ENCODE measurements around the gene GRAMD1B.

GRAMD1B gene

DNA sequence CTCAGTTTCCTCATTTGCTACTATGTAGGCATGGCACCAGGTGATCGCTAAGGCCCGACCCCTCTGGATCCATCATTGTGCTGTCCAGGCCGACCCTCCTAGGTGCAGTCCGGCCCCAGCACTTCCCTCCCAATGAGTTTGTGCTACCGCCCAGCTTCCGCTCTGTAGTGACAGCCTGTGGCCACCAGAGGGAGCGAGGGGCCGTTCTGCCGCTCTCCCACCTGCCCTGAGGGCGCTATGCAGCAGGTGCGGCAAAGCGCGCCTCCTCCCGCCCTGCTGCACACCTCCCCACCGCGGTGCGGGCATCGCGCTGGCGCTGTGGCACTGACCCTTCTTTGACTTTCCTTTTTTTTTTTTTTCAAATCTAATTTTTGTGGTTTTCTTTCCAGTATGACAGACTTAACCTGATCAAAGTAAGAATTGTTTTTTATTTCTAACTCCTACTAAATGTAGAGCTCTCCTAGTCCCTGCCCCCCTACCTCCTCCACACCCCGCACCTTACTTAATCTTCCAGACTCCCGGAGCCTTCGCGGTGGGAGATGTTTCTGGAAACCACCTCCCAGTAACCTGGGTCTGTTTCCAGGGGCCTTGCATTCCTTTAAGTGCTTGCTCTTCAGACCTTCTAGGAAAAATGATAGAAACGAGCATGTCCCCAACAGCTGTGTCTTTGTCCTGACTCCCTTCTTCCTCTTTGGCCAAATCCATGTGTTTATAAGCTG lies 150.6 kb downstream of the GRAMD1B start:
- no peak overlapping the region for H3K27ac ChIP-seq
- TF ChIP-seq ZFX (IDR thresholded peaks at IDR 0.05), result no peak
- TF ChIP-seq, protein P1, sequence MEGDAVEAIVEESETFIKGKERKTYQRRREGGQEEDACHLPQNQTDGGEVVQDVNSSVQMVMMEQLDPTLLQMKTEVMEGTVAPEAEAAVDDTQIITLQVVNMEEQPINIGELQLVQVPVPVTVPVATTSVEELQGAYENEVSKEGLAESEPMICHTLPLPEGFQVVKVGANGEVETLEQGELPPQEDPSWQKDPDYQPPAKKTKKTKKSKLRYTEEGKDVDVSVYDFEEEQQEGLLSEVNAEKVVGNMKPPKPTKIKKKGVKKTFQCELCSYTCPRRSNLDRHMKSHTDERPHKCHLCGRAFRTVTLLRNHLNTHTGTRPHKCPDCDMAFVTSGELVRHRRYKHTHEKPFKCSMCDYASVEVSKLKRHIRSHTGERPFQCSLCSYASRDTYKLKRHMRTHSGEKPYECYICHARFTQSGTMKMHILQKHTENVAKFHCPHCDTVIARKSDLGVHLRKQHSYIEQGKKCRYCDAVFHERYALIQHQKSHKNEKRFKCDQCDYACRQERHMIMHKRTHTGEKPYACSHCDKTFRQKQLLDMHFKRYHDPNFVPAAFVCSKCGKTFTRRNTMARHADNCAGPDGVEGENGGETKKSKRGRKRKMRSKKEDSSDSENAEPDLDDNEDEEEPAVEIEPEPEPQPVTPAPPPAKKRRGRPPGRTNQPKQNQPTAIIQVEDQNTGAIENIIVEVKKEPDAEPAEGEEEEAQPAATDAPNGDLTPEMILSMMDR (conservative IDR thresholded peaks at IDR 0.05), result peak; percentile 98

DNA sequence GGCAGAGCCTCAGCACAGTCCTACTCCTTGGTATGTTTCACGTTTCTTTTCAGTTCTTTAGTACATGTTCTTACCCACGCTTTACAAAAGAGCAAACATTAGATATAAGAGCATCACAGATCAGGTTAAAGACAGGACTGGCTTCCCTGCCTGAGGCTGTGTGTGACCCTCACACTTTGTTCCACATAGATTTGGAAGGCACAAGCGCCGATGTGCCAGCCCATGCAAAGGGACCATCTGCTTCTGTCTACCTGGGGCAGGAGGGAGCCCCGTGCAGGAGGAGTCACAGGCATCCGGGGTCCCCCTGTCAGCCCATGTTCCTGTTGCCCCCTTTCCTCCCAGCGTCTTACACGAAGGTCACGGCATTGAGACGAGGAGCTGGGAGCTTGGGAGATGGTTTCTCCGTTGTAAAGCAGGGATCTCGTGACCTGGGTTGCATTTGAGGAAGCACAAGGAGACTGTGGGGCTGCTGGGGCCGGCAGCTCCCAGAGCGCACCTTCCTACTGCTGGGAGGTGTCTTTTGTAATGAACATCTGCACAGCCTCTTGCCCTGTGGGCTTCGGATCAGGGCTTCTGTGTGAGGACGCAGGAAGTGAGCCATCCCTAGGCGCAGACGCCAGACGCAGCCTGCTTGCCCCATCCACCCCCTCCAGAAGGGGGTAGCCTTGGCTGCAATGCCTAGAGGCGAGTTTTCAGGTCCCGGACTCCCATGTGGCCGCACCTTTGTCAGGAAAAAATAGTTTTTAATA lies 151.8 kb downstream of the GRAMD1B start:
- TF ChIP-seq ZFX (IDR thresholded peaks at IDR 0.05), result no peak
- TF ChIP-seq, protein P1 (conservative IDR thresholded peaks at IDR 0.05), result no peak
- H3K27ac ChIP-seq, result no peak overlapping the region

DNA sequence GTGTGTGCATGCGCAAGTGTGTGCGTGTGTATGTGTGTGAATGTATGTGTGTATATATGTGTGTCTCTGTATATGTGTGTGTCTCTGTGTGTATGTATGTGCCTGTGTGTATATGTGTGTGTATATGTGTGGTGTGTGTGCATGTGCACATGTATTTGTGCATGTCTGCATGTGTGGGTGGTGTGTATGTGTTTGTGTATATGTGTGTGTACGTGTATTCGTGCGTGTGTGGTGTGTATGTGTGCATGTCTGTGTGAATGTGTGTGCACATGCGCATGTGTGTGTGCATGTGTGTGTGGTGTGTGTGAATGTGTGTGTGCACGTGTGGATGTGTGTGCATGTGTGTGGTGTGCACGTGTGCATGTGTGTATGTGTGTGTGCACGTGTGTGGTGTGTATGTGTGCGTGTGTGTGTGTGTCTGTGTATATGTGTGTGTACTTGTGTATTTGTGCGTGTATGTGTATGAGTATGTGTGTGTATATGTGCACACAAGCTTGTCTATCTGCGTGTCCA lies 153.0 kb downstream of the GRAMD1B start:
- TF ChIP-seq, protein P1 (conservative IDR thresholded peaks at IDR 0.05), result no peak
- TF ChIP-seq ZFX (IDR thresholded peaks at IDR 0.05), result no peak
- H3K27ac ChIP-seq, result no peak overlapping the region

DNA sequence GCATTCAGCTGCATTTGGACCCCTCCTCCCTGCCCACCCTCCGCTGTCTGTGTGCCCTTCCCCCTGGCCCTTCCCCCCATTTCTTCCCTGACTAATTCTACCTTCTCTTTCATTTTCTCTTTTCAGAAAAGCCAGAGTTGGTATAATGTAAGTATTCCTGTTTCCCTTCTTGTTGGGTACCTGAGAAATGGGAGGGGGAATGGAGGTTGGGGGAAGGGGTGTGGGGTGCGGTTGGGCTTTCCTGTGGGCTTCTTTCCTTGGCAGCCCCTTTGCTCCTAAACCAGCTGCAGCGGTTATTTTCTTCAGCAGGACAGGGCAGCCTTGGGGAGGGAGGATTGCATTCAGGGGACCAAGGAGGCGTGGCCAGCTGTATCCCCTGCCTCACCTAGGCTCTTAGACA lies 154.1 kb downstream of the GRAMD1B start:
- TF ChIP-seq ZFX (IDR thresholded peaks at IDR 0.05), result no peak
- H3K27ac ChIP-seq, result no peak overlapping the region

DNA sequence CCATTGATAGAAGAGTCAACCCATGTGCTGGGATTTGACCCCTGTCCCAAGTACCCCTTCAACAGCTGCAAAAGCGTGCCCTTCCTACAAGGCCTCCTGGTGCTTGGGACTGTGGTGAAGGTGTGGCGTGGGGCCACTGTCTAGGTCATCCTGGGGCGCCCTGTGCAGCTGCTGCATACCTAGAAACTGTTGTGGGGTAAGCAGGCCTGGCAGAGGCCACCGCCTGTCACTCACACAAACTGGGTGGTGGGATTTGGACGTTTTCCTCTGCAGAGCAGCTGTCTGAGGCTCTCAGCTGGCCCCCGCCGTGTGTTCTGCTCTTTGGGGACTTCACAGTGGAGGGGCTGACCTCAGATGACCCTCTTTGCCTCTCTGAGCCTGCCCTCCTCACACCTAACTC lies 154.7 kb downstream of the GRAMD1B start:
- TF ChIP-seq, protein P1 (conservative IDR thresholded peaks at IDR 0.05), result no peak
- no peak for TF ChIP-seq ZFX (IDR thresholded peaks at IDR 0.05)
- H3K27ac ChIP-seq, result 0 out of 2 replicates have a peak overlapping the region, but pooled peaks have one; percentile 5

DNA sequence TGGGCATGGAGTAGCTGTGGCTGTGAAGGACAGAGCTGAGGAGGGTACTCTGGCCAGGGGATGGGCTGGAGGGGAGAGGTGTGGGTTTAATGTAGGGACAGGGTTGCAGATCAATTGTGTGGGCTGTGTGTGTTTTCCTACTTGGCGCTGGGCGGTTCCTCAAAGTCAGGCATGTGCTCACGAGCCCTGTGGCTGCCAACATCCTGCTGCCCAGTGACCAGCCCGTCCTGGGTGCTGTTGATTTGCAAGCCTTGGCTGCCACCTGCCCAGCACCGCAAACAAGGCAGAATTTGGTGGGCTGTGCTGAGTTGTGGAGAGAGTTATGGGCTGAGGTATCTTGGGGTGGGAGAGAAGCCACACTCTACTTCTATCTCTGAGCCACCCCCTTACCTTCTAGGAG lies 155.1 kb downstream of the GRAMD1B start:
- TF ChIP-seq ZFX (IDR thresholded peaks at IDR 0.05), result no peak
- TF ChIP-seq, protein P1 (conservative IDR thresholded peaks at IDR 0.05), result no peak
- H3K27ac ChIP-seq, result 0 out of 2 replicates have a peak overlapping the region, but pooled peaks have one; percentile 5

DNA sequence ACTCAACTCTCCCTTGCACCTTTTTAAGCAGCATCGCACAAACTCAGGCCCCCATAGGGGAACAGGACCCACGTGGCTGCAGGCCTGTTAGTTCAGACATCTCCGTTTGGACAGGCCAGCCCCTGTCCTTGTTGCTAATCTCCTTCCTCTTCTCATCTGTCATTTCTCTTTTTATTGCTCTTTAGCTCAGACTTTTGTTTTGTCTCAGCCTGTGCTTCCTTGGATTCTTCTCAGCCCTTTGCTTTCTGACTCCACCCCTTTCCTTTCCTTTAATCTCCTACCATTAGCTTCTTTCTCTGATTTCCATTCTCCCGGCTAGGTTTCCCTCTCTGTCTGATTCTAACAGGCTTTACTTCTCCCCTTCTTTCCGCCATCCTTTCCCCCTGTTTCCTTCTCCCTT lies 155.6 kb downstream of the GRAMD1B start:
- H3K27ac ChIP-seq, result no peak overlapping the region
- TF ChIP-seq, protein P1 (conservative IDR thresholded peaks at IDR 0.05), result no peak
- TF ChIP-seq ZFX (IDR thresholded peaks at IDR 0.05), result no peak

All from C4-2B (cell line).